ENCODE measurements around the gene NAV1.
"Not testable (repeated sequence)": the region's sequence is repeated elsewhere in the genome, so short reads cannot be mapped to it uniquely, and the experiment has no call there.

NAV1 gene

GRCh38 chr1:201538612-201539551 lies at the start of gene NAV1:
Gene NAV1, plus strand, starts transcription at chr1:201539127. Its CDS starts 83,758 bp downstream, at chr1:201622885.
- no peak for FAIRE-seq

- FAIRE-seq = no peak
These were observed 49.2 kb upstream of the NAV1 start for GRCh38 chr1:201489643-201490261.

- no peak for FAIRE-seq
These were observed 48.2 kb upstream of the NAV1 start for GRCh38 chr1:201490708-201491131.

DNA sequence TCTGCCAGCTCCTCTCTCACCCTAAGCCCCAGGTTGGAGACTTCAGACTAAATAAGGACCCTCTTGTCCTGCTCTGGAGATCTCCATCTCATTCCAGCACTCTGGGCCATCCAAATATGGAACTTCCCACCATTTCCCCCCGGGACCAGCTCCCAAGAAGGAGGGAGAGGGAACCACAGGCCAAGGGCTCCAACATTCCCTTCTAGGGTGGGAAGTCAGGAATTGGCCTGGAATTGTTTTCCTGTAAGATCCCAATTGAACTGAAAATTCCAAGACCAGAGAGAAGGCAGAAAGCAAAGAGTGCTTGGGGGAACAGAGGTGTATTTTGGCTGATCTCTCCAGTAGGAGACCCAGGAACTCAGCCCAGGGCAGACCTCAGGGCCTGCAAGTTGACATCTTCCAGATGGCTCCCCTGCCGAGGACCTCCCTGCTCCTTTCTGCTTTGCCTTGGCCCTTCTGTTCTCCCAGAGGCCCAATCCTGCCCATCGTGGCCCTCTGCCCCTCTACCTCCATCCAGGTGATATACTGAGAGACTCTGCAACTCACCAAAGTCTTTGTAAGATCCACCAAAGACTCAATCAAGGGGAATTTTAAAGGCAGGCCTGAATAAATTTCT lies 46.9 kb upstream of the NAV1 start:
- no peak for FAIRE-seq

GRCh38 chr1:201493026-201493656 lies 45.8 kb upstream of the NAV1 start:
- not testable (repeated sequence) for FAIRE-seq

DNA sequence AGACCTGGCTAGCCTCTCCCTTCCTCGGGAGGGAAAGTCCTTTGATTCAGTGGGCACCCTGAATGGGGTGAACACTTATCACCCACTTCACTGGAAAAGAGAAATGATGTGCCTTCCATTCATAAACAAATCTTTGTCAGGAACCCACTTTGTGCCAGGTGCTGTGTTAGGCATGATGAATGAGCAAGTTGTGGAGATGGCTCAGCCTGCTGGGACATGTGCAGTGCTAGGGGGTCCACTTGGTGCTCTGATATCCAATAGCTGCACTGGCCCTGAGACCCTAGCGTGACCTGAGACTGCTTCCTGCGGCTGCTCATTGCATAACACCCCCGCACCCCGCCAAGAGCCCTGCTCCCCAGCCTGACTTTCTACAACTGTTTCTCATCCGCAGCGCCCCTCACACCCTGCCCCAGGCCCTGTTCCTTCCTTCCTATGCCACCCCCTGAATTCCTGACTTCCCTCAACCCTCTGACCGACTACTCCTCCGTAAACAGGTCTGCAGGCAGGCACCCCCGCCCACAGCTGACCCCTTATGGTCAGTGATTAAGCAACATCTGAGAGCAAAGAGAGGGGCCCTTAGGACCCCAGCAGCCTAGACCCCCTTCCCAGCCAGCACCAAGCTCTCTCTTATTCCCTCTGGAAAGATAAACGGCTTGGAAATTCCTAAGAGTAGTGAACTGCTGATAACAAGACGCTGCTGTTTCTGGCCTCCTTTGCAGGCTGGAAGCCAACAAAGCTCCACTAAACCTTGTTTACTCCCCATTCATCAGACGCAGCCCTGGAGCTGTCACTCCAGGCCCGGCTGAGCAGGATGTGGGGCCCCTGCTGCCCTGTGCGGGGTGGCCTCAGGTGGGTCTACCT lies 44.9 kb upstream of the NAV1 start:
- FAIRE-seq = no peak

GRCh38 chr1:201495551-201496295 lies 43.2 kb upstream of the NAV1 start:
- no peak for FAIRE-seq

DNA sequence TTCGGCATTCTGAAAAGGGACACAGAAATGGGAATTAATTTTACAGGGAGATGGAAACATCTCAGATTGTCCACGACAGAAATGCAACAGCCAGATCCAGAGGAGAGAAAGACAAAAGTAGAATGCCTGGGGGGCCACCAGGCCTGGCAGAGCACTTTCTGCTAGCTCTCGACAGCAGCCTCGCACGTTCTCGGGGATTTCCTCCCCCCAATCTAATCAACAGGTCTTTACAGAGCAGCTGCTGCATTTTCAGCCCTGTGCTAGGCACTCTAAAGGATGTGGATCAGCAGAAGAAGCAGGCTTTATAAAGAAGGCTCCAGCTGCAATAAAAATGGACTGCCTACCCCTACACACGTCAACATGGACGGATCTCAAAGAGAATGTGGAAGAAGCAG lies 42.6 kb upstream of the NAV1 start:
- no peak for FAIRE-seq

- no peak for FAIRE-seq
These were observed 40.9 kb upstream of the NAV1 start for GRCh38 chr1:201497935-201498509.

- FAIRE-seq = no peak
These were observed 40.3 kb upstream of the NAV1 start for GRCh38 chr1:201498621-201499020.

GRCh38 chr1:201499191-201499590 lies 39.7 kb upstream of the NAV1 start:
- no peak for FAIRE-seq

DNA sequence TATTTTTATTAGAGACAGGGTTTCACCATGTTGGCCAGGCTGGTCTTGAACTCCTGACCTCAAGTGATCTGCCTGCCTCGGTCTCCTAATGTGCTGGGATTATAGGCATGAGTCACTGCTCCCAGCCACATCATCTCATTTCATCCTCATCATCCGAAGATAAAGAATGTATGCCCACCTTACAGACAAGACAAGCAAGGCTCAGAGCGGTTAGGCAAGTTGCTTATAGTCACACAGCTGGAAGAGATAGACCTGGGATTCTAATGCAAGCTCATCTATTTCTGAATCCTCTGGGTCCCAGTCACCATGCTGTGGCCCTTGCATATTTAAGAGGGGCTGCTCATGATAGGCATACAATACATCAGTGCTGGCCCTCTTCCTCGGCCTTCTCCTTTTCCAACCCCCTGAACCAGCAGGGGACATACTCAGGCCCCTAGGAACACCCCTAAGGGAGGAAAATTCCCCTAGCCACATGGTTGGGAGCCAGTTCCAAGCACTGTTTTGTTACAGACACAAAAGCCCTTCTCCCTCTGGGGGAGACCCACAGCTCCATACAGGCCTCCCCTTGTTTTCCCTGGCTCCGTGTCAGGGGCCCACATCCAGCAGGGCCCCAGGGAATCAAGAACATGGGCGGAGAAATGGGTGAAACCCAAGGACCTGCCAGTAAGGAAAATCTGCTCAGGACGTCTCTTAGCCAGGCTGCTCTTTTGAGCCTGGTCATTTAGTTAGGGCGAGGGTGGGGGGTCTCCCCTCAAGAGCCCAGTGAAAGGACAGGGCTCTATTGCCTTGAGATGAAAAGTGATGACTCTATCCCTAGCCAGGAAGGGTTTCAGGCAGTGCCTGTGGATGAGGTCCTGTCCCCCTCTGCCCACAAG lies 38.9 kb upstream of the NAV1 start:
- FAIRE-seq = no peak

DNA sequence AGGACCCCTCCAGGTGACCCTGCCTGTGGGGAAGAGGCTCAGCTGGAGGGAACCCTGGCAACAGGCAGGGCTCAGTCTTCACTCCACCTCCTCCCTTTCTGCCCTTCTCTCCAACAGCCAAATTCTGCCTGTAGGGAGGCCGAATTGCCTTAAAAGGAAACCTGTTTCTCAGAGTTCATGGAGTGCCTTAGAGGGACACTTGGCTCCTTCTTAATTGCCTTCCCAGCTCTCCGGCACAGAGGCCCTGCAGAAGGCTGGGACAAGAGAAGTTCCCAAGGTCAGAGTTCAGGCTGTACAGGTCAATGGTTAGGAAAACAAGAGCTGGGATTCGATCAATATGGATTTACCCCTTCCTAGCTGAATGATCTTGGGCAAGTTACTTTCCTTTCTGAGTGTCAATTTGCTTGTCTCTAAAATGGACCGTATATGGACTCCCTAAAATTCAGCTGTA lies 38.2 kb upstream of the NAV1 start:
- no peak for FAIRE-seq

DNA sequence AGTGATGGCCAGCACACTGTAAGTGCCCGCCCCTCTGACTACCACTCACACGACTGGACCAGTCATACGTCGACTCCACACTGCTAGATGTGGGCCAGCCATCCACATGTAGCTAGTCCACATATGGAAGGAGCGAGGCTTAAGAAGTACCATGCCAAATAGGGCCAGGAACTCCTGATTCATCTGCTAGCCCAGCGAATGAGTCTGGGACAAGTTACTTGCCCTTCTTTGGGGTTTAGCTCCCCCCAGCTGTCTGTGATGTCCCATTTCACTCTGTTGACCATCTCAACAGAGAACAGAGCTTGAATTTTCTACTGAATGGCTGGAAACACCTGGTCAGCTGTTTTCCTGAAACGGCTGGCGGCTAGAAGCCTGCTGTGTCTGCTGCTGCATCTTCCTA lies 37.8 kb upstream of the NAV1 start:
- FAIRE-seq = no peak

DNA sequence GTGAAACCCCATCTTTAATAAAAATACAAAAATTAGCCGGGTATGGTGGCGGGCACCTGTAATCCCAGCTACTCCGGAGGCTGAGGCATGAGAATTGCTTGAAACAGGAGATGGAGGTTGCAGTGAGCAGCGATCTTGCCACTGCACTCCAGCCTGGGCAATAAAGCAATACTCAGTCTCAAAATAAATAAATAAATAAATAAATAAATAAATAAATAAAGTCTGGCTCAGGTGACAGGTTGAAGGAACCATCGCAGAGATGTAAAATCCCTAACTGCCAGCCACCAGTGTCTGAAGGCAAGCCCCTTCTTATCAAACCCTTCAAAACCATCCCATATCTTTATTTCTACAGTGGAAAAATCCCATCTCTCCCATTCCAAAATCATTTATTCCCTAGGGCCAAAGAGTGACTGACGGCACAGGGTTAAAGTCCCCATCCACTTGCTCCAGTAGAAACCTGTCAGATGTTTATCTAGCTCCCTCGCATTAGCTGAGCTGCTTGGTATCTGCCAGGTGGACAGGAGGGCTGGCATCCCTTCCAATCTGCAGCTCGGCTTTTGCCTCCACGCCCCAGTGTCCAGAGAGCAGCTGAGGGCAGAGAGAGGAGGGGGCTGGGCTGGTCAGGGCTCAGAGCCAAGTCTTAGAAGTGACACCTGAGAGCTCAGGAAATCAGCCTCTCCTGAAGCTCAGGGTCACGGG lies 37.0 kb upstream of the NAV1 start:
- FAIRE-seq = no peak

DNA sequence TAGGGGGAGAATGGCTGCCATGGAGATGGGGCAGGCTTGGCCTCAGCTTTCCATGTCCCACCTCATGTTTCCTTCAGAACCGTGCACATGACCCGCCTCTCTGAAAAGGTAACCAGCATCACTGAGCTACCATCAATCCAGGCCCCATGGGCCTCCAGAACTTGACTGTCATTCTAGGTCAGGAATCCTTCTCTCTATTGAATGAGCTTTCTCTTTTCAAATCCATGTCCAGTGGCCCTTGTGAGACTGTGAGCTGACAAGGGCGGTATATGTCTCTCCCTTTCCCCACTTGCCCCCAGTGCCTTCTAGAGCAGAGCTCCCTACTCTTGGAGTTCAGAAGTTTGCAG lies 36.4 kb upstream of the NAV1 start:
- no peak for FAIRE-seq

GRCh38 chr1:201503397-201504176 lies 35.3 kb upstream of the NAV1 start:
- FAIRE-seq = peak; percentile 57

DNA sequence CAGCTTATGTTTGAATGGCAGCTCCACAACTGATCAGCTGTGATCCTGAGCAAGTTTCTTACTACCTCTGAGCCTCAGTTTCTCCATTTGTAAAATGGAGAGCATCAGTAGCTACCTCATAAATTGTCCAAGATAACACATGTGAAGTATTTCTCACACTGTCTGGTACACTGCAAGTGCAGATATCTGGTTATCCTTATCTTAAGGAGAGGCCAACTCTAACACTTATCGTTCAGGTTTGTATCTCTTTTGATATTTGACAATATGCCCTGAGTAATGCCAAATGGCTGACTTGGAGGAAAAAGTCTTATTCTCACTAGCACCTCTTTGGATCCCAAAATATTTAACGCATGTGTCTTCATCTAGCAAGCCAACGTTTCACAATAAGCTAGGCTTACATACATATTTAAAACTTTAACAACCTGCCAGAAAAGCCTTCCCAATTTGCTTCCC lies 34.7 kb upstream of the NAV1 start:
- no peak for FAIRE-seq
